Measurements from ENCODE around the gene AOPEP.
A peak's percentile ranks its signal among the peaks of the same experiment; 100 is the strongest.
"Not testable (repeated sequence)": the region's sequence is repeated elsewhere in the genome, so short reads cannot be mapped to it uniquely, and the experiment has no call there.

Gene AOPEP

GRCh38 chr9:95003689-95004410 lies 277.4 kb downstream of the AOPEP start:
- DNase-seq: peak; percentile 5

DNA sequence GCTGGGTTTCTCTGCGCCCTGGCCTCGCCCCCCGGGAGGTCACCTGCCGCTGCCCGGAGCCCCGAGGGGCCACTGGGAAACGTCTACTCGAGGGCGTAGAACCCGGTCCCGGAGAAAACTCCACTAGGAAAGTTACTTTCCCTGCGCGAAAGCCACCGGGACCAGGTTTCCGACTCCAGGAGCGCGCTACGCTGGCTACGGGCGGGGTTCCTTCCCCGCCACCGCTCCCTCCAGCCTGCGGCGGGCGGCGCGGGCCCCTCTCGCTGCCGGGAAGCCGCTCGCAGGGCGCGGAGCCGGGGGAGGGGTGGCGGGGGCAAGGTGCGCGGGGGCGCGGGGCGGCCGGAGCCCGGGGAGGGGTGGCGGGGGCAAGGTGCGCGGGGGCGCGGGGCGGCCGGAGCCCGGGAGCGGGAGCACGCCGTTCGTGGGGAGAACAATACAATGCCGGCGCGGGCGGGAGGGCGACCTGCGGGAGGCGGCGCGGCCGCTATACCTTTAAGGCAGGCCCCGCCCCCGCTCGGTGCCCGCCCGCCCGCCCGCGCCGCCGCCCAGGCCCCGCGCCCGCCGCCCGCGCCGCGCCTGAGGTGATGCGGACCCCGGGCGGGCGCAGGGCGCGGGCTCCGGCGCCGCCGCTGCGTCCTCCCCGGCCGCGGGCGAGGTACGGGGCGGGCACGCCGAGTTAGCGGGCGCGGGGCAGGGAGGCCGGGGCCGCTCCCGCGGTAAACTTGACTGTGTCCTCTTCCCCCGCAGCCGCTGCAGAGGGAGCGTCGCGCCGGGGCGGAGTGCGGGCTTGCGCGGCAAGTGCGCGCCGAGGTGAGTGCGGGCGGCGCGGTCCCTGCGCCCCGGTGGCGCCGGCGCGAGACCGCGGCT lies 278.1 kb downstream of the AOPEP start:
- no peak for DNase-seq

DNA sequence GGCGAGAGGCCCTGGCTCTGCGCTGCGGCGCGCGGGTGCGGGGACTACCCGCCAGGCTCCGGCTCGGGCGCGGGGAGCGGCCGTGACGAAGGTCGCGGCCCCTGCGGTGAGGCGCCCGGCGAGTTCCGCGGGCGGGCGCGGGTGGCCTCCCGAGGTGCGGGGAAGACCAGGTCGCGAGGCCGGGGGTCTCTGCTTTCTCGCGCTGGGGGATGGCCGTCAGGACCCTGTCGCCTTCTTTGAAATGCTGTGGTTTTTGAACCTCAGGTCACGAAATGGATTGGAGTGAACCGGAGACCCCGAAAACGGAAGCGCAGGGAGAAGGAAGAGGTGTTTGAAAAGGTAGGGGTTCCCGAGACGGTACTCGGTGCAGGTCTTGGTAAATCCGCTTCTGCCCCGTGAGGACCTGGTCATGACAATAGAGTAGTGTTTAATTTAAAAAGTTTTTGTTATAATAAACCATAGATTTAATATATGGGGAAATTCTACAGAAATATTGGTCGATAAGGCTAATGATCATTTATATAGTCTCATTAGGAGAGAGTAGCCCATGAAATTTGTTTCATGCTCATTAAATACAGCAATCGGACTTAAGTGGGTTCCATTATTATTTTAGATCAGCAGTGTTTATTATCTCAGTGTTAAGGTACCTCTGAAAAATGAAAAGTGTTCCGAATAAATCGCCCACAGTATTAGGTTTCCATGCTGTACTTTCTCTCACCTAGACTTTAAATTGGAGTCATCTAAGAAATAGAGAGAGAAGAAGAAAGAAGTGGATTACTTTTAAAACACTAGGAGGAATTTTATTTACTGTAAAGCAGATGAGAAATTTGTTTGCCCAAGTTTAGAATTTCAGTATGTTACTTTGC lies 279.0 kb downstream of the AOPEP start:
- no peak for DNase-seq

DNA sequence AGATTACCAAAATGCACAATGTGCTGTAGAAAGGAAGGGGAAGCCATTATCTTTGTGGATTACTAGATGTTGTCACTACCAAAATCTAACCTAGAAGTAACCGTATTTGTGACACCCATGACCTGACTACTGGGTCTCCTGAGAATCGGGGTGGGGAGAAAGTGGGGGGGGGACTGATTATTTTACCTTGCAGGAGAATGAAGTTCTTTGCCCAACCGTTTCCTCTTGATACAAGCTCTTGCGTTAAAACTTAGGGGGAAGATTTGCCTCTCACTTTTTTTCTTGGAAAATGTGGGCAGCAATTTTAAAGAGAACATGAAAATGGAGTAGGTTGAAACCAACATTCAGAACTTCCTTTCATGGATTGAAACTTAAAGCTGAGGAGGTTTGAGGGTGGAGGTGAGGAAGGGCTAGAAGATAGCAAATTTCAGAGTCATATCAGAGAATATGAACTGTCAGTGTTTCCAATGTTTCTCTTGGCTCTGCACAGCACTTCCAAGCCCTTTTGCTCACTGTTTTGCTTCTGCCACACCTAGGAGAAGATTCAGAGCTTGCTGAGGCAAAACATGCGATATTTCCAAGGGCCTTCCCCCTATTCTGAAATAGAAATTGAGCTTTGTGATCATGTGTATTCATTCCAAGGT lies 280.8 kb downstream of the AOPEP start:
- no peak for DNase-seq

GRCh38 chr9:95008151-95008771 lies 281.8 kb downstream of the AOPEP start:
- DNase-seq: no peak

- DNase-seq: no peak
Observed at GRCh38 chr9:95009459-95009858, 283.0 kb downstream of the AOPEP start.

DNA sequence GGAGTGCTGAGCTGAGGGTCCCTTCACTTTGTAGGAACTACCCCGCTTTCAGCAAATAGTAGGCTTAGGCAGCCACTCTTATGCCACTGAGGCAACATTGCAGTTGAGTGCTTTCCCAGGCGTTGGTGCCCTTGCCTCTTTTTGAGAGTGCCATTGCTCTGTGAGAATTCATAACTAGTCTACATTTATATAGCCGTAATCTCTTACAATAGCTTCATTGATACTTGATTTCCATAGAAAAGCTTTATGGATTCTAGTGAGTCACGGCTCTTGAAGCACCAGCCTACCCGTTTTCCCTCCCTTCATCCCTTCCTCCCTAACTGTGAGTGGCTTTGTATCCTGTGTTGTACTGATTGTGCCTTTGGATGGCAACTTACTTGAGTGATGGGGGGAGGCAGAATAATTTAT lies 283.9 kb downstream of the AOPEP start:
- DNase-seq: no peak

DNA sequence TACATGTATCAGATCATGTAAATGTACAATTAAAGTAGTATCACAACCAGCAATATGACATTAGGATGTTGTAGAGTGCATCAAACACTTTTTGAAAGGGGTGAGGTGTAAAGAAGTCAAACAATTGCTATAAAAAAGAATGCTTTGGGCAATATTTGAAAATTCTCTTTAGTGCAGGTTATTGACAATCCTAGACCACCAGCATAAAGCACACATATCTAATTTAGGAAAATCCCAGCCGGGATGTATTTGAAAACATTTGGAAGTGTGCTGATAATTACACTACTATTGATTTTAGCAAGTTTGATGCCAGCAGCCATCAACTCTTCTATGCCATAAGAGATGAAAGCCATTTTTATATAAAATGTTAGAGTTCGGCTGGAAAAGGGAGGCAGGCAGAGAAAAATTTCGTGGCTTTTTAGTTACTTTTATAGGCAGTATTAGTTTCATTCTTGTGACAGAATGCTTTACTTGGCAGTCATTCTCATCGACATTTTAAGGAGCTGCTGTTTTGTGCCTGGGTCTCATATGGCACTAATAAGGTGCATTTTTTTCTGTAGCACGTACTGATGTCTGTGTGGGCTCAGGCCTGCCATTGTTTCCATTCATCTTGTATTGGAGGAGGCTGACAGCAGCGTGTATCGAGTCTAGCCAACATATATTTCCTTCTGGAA lies 285.7 kb downstream of the AOPEP start:
- no peak for DNase-seq

DNA sequence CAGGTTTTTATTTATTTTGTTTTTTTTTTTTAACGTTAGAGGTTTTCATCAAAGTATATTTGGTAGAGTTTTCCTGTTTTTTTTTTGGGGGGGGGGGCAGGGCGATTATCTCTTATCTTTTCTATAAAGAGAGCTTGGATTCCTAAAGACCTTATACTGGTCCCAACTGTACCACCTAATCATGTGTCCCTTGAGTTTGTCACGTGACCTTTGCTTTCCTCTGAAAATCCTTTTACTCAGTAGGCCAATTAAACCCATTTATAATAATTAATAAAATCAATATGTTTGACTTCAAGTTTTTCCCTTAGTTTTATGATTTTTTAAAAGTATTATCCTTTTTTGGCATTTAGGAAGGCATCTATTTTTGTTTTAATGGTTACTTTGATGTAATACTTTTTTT lies 286.4 kb downstream of the AOPEP start:
- no peak for DNase-seq

- no peak for DNase-seq
Observed at GRCh38 chr9:95014917-95015316, 288.4 kb downstream of the AOPEP start.

GRCh38 chr9:95015569-95015968 lies 289.1 kb downstream of the AOPEP start:
- DNase-seq: no peak

- no peak for DNase-seq
Observed at GRCh38 chr9:95017062-95017461, 290.6 kb downstream of the AOPEP start.

GRCh38 chr9:95017661-95018060 lies 291.2 kb downstream of the AOPEP start:
- DNase-seq: no peak

DNA sequence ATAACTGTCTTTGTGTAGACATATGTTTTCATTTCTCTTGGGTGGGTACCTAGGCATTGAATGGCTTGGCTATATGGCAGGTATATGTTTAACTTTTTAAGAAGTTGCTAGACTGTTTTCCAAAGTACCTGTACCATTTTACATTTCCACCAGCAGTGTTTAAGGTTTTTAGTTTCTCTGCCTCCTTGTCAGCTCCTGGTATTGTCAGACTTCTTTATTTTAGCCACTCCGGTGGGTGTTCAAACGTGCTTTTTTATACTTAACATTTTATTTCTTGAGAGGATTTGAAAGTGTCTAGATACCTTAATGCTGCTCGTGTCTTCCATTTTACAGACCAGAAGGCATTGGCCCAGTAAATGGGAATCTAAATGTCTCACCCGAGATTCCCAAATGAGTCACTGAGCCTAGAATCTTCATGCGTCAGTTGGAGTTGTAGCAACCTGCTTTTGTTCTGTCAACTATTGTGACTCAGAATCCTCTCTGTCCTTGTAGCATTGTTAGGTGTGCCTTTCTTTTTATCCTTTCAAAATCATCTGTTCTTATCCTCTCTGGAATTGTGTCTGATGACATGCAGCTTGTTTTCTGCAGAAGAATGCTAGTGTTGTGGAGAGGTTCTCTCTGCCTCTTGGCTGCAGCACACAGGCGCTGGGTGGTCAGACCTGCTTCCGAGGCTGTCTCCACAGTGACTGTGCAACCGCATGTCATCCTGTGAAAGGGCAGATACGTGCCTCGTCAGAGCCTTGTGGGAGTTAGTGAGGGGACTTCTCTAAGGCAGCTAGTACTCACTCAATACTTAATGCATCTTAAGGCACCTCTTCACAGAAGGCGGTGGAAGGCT lies 291.8 kb downstream of the AOPEP start:
- DNase-seq: peak; percentile 92

DNA sequence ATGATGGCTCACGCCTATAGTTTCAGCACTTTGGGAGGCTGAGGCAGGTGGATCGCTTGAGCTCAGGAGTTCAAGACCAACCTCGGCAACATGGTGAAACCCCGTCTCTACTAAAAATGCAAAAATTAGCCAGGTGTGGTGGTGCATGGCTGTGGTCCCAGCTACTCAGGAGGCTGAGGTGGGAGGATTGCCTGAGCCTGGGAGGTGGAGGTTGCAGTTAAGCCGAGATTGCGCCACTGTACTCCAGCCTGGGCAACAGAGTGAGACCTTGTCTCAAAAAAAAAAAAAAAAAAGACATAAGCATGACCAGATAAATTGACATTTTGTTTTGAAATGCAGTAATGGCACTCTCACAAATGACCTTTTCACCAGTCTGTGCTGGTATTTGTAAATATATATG lies 294.1 kb downstream of the AOPEP start:
- not testable (repeated sequence) for DNase-seq

- DNase-seq: no peak
Observed at GRCh38 chr9:95021166-95021886, 294.8 kb downstream of the AOPEP start.

- no peak for DNase-seq
Observed at GRCh38 chr9:95022657-95023056, 296.2 kb downstream of the AOPEP start.

- no peak for DNase-seq
Observed at GRCh38 chr9:95023217-95024003, 296.9 kb downstream of the AOPEP start.

GRCh38 chr9:95024097-95024671 lies 297.7 kb downstream of the AOPEP start:
- no peak for DNase-seq

Measured in GDM1 (cell line).